HEK293 (cell line): Measurements from ENCODE around the gene LRP1B.

ENCODE experiments used
- ZNF133 ChIP-seq: fragments of 450-650 bp; formaldehyde crosslinking; IDR thresholded peaks from 2 replicates; pipeline ENCODE4 v1.5.1; 2016; ENCODE audit warnings: missing biosample characterization, missing genetic modification characterization
- ZNF138 ChIP-seq: fragments of 450-650 bp; formaldehyde crosslinking; IDR thresholded peaks from 2 replicates; pipeline ENCODE4 v1.5.1; 2016; ENCODE audit warnings: missing biosample characterization, missing genetic modification characterization, borderline replicate concordance
- ZNF391 ChIP-seq: fragments of 450-650 bp; formaldehyde crosslinking; IDR thresholded peaks from 2 replicates; pipeline ENCODE4 v1.5.1; 2016; ENCODE audit warnings: low read depth, missing biosample characterization, missing genetic modification characterization, borderline replicate concordance

DNA sequence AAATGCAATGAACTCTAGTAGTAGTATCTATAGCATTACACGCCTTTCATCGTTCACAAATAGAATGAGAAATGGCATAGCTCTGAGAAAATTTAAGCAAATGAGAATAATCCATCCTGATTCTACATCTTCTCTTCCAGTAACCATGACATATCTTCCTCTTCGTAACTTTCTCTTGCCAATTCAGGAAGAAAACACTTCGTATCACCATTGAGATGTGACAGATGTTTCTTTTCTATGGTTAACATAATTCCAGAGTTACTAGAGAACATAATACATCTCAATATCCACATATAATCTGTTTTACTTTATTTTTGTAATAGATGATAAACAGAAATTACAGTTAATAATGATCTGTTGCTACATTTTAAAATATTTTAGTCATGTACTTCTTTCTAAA, 1527.4 kb downstream of the LRP1B start:
- no peak for TF ChIP-seq ZNF391 (tag by site-specific recombination)
- TF ChIP-seq ZNF138 = no peak
- TF ChIP-seq ZNF133 (tag by site-specific recombination) = no peak
